Activated T-cell treated with anti-CD3 and anti-CD28 coated beads for 4 hours (primary cell): ENCODE data around the gene HKDC1.

Source experiments
- DNase-seq: peaks from one replicate; pipeline ENCODE4 v3.0.0-alpha.2; 2020

Gene HKDC1

DNA sequence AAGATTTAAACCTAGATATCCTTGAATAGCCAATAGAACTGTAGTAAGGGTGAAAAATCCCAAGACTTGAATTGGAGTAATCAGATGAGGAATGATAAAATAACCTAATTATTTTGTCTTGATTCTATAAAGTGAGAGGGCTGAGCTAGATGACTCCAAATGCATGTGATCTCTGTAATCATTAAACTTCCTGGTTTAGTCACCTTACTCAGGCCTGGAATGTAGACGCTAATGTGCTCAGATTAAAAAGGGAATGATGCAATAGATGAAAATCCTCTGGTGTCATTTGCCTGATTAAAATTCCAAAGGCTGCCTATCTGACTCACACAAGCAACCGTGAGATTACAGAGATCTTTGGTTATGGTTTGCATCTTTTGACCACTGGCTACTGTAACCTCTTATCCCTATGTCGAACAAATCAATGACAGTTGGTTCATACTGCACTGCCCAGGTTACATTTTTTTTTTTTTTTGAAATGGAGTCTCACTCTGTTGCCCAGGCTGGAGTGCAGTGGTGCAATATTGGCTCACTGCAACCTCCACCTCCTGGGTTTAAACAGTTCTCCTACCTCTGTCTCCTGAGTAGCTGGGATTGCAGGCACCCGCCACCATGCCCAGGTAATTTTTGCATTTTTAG is 2.9 kb upstream of the HKDC1 start:
- DNase-seq: no peak

DNA sequence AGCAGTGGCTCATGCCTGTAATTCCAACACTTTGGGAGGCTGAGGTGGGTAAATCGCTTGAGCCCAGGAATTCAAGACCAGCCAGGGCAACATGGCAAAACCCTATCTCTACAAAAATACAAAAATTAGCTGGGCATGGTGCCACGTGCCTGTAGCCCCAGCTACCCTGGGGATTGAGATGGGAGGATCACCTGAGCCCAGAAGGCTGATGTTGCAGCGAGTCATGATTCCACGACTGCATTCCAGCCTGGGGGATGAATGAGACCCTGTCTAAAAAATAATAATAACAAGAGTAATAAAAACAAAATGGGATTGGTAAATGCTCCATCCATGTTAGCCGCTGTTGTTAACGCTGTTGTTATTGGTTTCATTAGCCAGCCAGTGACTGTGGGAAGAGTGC is 1.3 kb upstream of the HKDC1 start:
- no peak for DNase-seq

DNA sequence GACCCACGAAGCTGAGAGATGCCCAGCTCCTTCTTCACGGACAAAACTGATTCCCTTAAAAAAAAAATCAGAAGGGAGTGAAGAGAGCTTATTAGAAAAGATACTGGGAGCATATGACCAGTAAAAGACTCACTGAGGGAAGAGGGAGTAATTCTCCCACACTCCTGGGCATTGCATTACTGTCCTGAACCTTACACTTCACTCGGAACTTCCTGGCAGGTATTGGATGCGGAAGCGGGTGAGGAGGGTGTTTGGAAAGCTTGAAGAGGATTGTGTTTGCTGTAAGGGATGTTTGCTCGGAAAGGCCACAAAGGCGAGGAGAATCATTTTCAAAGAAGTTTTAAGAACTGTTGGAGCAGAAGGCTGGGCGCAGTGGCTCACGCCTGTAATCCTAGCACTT is 375 bp downstream of the HKDC1 start:
- no peak for DNase-seq

DNA sequence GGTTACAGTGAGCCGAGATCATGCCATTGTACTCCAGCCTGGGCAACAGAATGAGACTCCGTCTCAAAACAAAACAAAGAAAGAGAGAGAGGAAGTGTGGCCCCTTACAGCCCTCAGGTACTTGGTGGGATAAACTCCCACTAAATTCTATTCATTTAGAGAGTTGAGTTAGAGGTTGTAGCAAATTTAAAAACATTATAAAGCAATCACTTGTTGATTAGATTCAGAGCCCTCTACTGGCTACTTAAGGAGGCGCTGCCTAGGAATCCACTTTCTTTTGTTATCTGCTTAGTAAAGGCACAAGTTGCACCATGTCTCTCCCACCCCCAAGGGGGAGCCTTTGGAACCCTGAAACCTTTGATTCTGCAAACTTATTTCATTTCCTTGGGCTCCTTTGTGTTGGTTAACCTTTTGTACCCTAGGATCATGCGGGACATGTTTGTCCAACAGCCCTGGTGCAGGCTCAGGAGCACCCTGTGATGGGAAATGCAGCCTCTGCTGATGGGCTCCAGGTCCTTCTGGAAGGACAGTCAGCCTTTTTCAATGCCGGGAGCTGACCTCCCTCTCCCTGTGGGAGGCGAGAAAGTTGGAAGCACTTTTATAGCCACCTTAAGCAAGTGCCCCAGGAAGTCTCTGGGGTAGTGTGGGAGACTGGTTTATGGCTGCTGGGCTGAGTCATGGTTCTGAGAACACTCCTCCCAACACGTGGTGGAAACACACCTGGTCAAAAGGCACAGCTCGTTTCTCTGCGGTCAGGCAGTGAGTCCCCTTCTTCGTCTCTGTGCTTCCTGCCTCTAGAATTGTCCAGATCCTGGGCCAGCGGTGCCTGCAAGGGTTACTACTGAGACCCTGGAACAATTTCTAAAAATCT is 2.3 kb downstream of the HKDC1 start:
- DNase-seq: peak; percentile 52

DNA sequence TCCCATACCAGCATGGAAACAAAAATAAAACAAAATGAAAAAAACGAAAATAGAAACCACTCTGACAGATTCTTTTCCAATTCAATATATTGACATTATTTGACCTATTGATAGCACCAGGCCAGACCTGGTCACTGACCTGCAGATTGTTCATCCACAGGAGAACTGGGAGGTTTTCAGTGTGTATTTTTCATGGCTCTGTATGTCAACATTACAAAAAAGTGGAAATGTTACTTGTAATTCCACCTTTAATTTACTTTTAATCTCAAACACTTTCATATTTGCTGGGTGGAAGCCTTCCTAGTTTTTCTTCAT is 2.9 kb downstream of the HKDC1 start:
- DNase-seq: no peak

DNA sequence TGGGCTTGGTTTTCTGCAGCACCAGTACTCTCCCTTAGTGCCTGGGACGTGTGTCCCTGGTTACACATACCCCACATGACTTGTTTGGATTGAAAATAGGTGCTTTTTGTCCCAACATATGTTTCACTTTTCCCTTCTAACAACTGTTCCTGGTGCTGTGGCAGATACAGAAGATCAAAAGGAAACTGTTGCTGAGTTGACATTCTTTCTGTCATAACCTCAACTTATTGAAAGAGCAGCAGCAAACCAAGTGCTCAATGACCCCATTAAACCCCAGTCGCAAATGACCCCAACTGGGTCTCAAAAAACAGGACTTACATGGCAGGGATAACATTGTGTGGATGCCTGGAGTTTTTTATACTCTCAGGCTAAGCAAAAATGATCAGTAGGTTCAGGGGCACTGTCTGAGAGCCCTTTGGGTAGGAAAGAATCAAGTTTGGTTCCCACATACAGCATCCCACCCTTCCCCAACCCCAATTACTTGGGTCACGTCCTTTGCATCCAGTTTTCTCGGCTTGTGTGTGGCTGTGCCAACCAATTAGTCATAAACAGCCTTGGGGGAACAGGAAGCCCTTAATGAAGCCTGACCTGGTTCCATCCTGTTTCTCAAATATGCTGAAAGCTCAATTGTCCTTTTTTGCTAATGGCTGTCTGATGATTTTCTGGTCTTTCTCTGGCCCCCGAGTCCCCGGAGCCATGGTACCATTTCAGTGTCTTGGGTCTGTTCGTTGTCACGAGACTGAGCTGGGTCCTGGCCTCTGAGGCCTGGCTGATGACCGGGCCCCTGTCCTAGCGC is 4.9 kb downstream of the HKDC1 start:
- DNase-seq: no peak

DNA sequence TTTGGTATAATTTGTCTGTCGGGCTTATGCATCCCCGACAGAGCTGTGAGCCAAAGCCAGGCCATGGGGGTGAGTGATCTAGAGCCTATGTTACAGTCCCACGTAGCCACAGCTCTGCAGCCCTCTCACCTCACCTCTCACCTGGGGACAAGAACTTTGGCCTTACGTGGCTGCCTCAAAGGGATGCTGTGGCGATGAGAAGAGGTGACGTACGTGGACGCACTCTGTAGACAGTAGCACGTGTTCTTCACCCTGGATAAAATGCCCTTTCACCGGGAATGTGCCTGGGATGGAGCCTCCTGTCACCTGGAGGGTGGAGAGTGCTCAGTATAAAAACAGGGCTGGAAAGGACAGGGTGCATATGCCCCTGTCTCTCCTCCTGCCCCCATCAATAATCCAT is 5.5 kb downstream of the HKDC1 start:
- no peak for DNase-seq

DNA sequence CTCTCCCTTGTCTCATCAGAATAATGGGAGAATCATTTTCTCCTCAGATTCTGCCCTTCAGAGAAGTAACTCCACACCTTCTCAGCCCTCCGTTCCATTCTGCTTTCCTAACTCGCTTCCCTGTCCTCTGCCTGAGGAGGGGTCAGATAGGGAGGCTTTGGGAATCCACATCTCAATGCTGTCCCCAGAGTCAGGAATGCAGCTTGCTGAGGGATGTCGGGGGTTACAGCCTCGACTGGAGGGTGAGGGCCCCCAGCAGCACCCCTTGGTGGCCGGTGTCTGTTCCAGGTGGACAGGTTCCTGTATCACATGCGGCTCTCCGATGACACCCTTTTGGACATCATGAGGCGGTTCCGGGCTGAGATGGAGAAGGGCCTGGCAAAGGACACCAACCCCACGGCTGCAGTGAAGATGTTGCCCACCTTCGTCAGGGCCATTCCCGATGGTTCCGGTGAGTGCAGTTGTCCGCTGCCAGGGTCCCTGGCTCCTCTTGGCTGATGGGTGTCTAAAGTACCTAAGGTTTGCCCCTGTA is 6.9 kb downstream of the HKDC1 start:
- DNase-seq: no peak

DNA sequence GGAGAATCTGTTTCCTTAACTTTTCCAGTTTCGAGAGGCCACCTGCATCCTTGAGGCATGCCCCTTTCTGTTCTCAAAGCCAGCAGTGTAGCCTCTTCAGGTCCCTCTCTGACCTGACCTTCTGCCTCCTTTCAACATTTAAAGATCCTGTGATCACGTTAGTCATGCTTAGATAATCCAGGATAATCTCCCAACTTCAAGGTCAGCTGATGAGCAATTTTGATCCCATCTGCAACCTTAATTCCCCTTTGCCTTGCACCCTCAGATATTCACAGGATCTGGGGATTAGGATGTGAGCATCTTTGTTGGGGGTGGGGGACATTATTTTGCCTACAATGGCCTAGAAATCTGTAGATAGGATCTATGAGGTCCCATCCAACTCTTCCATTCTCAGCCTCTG is 8.0 kb downstream of the HKDC1 start:
- DNase-seq: no peak

DNA sequence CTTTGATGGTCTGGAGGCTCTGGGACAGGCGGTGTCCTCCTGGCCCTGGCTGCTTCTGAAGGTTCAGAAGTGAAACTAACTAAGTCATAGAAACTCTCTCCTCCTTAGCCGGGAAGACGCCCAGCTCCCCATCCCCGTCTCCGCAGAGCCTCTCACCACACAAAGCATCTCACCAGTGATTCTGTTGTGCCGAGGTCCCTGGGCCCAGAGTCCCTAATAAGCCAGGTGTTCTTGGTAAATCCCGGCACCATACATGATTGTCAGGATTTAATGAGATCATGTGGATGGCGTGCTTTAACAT is 9.4 kb downstream of the HKDC1 start:
- DNase-seq: no peak

DNA sequence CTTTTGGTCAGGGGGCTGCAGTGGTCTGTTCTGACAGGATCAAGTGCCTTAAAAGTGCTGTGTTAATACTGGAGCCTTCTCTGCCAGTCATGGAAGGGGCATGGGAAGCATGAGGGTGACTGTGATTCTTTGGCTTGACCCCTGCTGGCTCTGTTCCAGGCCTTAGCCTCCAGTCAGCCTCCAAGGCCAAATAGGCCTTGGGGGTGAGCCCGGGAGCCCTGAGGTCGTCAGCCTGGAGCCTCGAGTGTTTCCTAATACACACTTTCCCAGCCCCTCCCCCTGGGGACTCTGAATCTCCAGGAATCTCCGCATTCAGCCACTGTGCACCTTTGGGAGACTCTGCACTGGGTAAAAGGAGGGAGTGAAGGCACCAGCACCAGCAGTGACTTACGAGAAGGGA is 10.0 kb downstream of the HKDC1 start:
- DNase-seq: no peak

DNA sequence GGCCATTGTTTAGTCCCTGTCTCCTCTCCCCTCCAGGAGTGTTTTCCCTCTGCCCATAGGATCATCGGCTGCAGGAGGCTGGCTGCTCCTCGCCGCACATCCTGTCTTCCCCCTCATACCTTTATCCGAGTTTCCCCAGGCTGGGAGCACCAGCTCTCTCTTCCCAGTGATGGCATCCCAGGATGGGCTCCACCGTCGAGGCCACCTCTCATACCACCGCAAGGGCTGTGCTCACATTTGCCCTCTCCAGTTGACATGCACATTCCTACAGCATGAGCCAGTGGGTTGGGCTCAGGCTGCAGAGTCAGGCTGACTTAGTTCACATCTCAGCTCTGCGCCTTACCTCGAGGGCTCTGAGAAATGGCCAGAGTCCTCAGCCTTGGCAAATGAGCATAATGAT is 12.1 kb downstream of the HKDC1 start:
- no peak for DNase-seq

DNA sequence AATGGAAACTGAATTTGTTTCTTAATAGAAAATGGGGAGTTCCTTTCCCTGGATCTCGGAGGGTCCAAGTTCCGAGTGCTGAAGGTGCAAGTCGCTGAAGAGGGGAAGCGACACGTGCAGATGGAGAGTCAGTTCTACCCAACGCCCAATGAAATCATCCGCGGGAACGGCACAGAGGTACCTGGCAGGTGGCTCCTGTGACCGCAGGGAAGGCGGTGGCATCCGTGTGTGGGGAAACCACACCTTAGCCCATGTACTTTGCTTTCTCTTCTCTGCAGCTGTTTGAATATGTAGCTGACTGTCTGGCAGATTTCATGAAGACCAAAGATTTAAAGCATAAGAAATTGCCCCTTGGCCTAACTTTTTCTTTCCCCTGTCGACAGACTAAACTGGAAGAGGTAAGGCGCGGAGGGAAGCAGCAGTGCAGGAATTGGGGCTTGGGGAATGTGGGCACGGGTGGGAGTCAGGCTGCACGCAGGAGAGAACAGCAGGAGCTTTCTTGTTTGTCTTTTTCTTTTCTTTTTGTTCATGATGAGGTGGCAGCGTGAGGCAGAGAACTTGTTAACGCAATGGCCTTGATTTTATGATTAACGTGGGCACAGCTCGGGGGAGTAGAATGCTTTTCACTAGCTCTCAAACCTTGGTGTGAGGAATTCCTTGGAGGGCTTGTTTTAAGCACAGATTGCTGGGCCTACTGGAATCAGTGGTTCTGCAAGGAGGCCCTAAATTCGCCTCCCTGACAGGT is 12.8 kb downstream of the HKDC1 start:
- no peak for DNase-seq

DNA sequence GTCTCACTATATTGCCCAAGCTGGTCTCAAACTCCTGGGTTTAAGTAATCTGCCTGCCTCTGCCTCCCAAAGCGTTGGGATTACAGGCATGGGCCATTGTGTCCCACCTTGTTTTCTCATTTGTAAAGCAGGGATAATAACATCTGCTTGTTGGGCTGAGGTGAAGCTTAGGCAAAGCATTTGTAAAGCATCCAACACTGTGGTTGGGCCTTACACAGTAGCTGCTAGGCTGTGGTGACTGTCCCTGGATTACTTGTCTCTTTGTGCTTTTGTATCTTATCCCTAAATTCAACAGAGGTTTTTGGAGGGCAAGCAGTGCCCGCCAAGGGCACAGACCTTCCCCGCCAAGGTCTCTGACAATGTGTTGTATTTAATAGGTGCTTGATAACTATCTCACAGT is 14.3 kb downstream of the HKDC1 start:
- DNase-seq: no peak

DNA sequence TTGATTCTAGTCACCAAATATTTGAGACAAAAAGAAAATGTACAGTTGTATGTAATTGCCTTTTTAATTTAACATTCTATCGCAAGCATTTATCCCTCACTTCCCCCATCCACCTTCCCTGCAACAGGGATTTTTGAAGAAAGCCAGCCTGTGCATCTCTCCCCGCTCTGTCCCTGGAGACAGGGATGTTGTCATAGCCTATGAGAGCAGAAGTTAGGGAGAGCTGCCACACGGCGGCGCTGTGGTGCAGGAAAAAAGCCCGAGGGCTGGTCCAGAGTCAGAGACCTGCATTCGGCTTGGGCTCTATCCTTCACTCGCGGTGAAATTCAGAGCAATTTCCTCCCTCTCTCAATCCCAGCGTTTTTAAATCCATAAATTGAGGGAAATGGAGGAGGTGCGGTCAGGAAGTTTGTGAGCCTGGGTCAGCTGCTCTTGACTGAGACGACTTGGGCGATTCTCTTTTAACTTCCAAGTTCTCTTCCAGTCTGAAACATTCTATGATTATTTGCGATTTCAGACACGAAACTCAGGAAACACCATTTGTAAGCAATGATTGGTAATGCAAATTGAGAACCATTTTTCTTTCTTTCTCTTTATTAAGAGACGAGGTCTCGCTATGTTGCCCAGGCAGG is 17.5 kb downstream of the HKDC1 start:
- DNase-seq: peak; percentile 84

DNA sequence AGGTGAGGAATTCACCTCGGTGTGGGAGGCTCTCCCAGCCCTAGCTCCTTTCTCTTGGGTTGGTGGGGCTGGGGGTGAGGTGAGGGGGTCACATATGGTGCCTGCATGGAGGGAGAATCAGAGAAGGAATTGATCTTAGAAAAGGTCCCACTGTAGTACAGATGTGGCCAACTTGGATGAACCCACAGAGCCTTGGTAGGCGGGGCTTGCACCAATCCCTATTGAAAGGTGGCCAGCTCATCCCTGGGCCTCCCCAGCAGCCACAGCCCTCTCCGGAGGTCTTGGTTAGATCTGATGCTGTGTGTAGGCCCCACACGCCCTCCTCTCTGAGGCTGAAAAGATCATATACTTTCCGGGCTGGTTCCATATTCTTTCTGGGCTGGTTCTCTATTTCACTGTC is 19.0 kb downstream of the HKDC1 start:
- no peak for DNase-seq

DNA sequence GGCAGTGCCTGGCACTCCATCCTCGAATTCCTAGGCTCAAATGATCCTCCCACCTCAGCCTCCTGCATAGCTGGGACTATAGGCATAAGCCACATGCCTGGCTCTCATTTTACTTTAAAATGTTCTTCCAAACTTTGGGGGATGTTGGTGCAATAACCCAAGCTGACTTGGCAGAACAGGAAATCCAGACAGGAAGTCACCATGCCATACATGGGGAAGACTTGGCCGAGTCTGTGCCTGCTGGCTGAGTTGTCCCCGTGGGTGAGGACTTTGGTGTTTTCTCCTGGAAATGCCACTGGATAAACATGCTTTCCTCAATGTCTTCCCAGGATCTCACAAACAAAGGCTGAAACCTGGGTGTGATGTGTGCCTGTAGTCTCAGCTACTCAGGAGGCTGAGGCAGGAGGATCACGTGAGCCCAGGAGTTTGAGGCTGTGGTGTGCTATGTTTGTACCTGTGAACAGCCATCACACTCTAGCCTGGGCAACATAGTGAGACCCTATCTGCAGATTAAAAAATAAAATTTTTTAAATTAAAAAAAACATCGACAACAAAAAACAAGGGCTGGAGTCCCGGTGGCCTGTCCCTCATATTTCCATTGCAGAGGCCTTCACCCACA is 19.8 kb downstream of the HKDC1 start:
- no peak for DNase-seq

DNA sequence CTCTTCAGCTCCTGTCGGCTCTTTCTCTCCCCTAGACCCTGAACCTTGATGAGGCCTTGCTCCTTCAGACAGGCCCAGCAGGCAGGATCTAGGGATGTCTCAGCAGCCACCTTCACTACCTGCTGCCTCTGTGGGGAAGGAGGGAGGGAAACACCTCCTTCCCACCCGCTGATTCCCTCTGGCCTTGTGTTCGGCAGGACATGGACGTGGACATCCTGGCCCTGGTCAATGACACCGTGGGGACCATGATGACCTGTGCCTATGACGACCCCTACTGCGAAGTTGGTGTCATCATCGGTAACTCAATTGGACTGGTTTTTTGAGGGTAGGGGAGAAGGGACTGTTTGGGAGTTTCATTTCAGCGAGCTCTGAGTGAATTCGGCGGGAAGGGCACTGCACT is 20.3 kb downstream of the HKDC1 start:
- DNase-seq: no peak

DNA sequence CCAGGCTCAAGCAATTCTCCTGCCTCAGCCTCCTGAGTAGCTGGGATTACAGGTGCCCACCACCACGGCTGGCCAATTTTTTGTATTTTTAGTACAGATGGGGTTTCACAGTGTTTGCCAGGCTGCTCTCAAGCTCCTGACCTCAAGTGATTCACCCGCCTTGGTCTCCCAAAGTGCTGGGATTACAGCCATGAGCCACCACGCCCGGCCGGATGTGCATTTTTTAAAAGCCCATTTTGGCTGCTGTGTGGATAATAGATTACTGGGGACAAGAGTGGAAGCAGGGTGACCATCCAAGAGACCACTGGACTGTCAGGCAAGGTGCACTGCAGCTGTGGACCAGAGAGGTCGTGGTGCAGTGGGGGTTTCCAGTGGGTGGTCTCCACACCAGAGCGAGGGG is 21.4 kb downstream of the HKDC1 start:
- DNase-seq: no peak

DNA sequence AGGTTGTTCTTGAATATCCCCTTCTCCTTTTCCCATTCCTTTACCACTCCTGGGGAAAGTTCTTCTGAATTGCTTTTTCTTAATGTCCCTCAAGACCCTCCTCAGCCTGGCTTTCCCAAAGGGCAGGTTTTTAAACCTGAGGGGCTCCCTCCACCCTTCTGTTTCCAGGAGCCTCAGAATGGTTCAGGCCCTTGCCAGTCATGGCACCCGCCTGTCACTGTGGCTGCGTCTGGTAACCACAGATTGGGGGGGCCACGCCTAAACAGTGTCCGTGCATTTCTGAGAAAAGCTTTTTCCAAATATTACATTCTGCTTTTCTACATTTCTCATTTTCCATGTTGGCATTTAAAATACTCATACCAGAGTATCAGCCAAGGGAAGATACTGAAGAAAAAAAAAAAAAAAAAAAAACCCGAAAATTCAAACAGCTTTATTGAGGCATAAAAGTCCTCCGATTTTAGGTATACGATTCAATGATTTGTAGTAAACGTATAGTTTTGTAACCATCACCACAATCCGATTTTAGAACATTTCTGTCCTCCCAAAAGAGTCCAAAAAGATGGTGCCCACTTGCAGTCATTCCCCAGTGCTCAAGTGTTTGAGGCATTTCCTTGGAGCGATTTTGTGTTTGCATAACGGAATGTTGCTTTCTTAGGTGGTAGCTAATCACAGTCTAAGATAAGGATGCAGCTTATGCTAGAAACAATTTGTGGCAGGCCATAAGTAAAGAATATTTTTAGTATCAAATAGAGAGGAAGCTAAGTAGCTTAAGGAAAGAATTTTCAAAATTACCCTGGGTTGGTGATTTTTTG is 22.1 kb downstream of the HKDC1 start:
- no peak for DNase-seq

DNA sequence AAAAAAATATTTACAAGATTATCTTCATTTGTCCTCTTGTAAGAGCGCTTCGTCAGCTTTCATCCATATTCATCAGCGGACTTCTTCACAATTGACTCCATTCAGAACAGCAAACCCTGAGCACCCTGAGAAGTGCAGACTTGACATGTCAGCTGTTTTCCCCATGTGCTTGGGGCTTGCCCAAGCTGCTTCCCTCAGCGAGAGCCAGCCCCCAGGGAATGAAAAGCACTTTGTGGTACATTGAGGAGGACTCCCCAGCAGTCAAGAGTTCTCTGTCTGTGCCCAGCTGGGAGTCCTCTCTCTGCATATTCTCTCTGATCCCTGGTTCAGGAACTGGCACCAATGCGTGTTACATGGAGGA is 22.7 kb downstream of the HKDC1 start:
- DNase-seq: no peak

DNA sequence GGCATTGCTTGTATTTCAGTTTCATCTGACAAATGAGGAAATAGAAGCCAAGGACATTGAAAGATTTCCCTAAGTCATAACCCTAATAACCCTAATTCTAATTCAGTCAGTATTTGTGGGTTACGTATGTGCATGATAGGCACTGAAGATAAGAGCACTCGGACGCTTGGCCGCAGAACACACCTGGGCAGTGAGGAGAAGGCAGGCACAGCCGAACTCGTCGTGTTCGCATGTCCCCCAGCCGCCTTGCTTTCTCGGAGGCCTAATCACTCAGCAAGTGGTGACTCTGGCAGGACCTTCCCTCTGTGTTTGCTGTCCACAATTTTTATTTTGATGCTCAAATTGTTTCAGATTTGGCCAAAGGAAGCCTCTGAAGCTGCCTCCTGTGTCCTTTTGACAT is 23.7 kb downstream of the HKDC1 start:
- no peak for DNase-seq
